ENCODE data around the gene C4BPB. TPM values are rescaled to one million over a fixed set of nuclear protein-coding genes. Genes with fewer than 3 reads are reported as not detected.
A peak's percentile ranks its signal among the peaks of the same experiment; 100 is the strongest.

Gene C4BPB
- total RNA-seq, 1 donor from 2014 or later, result not detected

GRCh38 chr1:207077470-207078377 is 10.9 kb upstream of the C4BPB start:
- no peaks in the 10 kb centered on the region for H3K9me3 Mint-ChIP-seq (ENCODE audit: unreplicated experiment)
- DNase-seq, result peak; percentile 42
- H3K4me3 Mint-ChIP-seq (ENCODE audit: unreplicated experiment), result no peak overlapping the region
- no peak overlapping the region for H3K27ac Mint-ChIP-seq (ENCODE audit: unreplicated experiment)
- no peaks in the 10 kb centered on the region for H3K27me3 Mint-ChIP-seq (ENCODE audit: unreplicated experiment)
- peak; percentile 78 for TF ChIP-seq CTCF (IDR thresholded peaks at IDR 0.05; ENCODE audit: partially characterized antibody, unreplicated experiment)
- H3K4me1 Mint-ChIP-seq (ENCODE audit: low read depth, unreplicated experiment), result no peaks in the 10 kb centered on the region
- H3K36me3 Mint-ChIP-seq (ENCODE audit: unreplicated experiment), result no peaks in the 10 kb centered on the region

- DNase-seq, result no peak
- no peaks in the 10 kb centered on the region for H3K9me3 Mint-ChIP-seq (ENCODE audit: unreplicated experiment)
These were observed 10.0 kb upstream of the C4BPB start for GRCh38 chr1:207078578-207079132.

GRCh38 chr1:207079706-207080241 is 8.9 kb upstream of the C4BPB start:
- DNase-seq, result no peak
- H3K4me3 Mint-ChIP-seq (ENCODE audit: unreplicated experiment), result no peak overlapping the region
- H3K4me1 Mint-ChIP-seq (ENCODE audit: low read depth, unreplicated experiment), result no peaks in the 10 kb centered on the region
- TF ChIP-seq CTCF (IDR thresholded peaks at IDR 0.05; ENCODE audit: partially characterized antibody, unreplicated experiment), result no peak
- no peaks in the 10 kb centered on the region for H3K36me3 Mint-ChIP-seq (ENCODE audit: unreplicated experiment)
- H3K27ac Mint-ChIP-seq (ENCODE audit: unreplicated experiment), result no peak overlapping the region
- H3K9me3 Mint-ChIP-seq (ENCODE audit: unreplicated experiment), result no peaks in the 10 kb centered on the region
- no peaks in the 10 kb centered on the region for H3K27me3 Mint-ChIP-seq (ENCODE audit: unreplicated experiment)

More at GRCh38 chr1:207078578-207079132, 10.0 kb upstream of the C4BPB start:
- Mint-ChIP-seq H3K27me3 (ENCODE audit: unreplicated experiment) (no peaks in the 10 kb centered on the region), H3K4me3 (ENCODE audit: unreplicated experiment) (no peak overlapping the region), H3K4me1 (ENCODE audit: low read depth, unreplicated experiment) (no peaks in the 10 kb centered on the region), H3K27ac (ENCODE audit: unreplicated experiment) (no peak overlapping the region), H3K36me3 (ENCODE audit: unreplicated experiment) (no peaks in the 10 kb centered on the region)
- TF ChIP-seq CTCF (IDR thresholded peaks at IDR 0.05; ENCODE audit: partially characterized antibody, unreplicated experiment), result no peak

- TF ChIP-seq CTCF (IDR thresholded peaks at IDR 0.05; ENCODE audit: partially characterized antibody, unreplicated experiment), result no peak
- H3K4me3 Mint-ChIP-seq (ENCODE audit: unreplicated experiment), result no peak overlapping the region
- DNase-seq, result no peak
- no peaks in the 10 kb centered on the region for H3K9me3 Mint-ChIP-seq (ENCODE audit: unreplicated experiment)
- H3K27me3 Mint-ChIP-seq (ENCODE audit: unreplicated experiment), result peaks cover under 1% of the 10 kb centered on the region
- no peak overlapping the region for H3K27ac Mint-ChIP-seq (ENCODE audit: unreplicated experiment)
- no peaks in the 10 kb centered on the region for H3K36me3 Mint-ChIP-seq (ENCODE audit: unreplicated experiment)
- H3K4me1 Mint-ChIP-seq (ENCODE audit: low read depth, unreplicated experiment), result no peaks in the 10 kb centered on the region
These were observed 7.6 kb upstream of the C4BPB start for GRCh38 chr1:207081088-207081487.

GRCh38 chr1:207081806-207082205 is 6.9 kb upstream of the C4BPB start:
- Mint-ChIP-seq H3K4me3 (ENCODE audit: unreplicated experiment) (no peak overlapping the region), H3K4me1 (ENCODE audit: low read depth, unreplicated experiment) (no peaks in the 10 kb centered on the region), H3K27me3 (ENCODE audit: unreplicated experiment) (peaks cover 3% of the 10 kb centered on the region), H3K9me3 (ENCODE audit: unreplicated experiment) (no peaks in the 10 kb centered on the region), H3K36me3 (ENCODE audit: unreplicated experiment) (no peaks in the 10 kb centered on the region), H3K27ac (ENCODE audit: unreplicated experiment) (no peak overlapping the region)
- no peak for DNase-seq
- TF ChIP-seq CTCF (IDR thresholded peaks at IDR 0.05; ENCODE audit: partially characterized antibody, unreplicated experiment), result no peak

Data from glutamatergic neuron (in vitro differentiated cells).